ENCODE measurements around the gene RNF31. TPM values are rescaled to one million over a fixed set of nuclear protein-coding genes. Genes with fewer than 3 reads are reported as not detected.

The RNF31 gene
- polyA plus RNA-seq, 1 of the 3 experiments (the other 2 are of a cell fraction), result 19.2 TPM

DNA sequence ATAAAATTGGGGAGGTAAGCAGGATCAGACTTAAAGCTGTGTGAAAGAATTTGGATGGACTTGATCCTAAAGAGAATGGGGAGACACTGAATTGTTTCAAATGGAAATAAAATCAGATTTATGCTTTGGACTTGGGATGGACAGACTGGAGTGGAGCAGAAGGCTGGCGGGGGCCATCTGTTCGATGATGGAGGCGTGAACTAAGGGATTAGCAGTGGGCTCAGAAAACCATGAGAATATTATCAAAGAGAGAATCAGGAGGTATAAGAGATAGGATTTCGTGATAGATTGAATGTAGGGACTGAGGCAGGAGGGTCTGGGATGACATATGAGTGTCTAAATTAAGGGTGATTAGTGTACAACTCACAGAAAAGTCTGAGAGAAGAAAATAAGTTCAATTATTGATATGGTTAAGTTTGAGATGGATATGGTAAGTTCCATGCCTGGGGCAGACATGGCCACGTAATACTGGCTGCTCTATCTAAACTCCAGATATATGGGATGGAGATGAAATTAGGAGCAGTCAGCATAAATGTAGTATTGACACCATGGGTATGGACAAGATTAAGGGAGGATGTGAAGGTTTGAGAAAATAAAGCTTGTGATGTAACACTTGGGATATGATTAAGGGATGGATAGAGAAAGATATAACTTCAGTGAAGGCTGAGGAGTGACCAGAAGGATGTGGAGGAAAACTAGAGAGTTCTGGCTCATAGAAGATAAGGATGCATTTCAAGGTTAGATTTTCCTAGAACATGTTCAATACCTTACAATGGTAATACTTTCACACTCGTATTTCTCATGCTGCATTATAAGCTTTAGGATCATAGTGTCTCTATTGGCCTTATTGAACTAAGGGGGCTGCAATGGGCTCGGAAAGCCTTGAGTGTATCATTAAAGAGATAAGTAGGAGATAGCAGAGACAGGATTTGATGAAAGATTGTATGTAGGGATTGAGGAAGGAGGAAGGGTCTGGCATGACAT, 57.2 kb downstream of the RNF31 start:
- Histone ChIP-seq H3K27me3 (ENCODE audit: insufficient read depth) (no peaks in the 10 kb centered on the region), H3K4me3 (ENCODE audit: low read depth in 2 of 2, low read length in 1 of 2) (no peak overlapping the region), H4K20me1 (ENCODE audit: insufficient read depth) (no peaks in the 10 kb centered on the region), H3K9ac (no peak overlapping the region), H3K4me1 (ENCODE audit: control insufficient read depth in 1 of 2, insufficient read depth in 2 of 2, low read depth in 1 of 2, low read length in 1 of 2) (no peaks in the 10 kb centered on the region), H3K9me3 (no peaks in the 10 kb centered on the region), H3K36me3 (replicated peaks in 1 of 2; ENCODE audit: control insufficient read depth in 1 of 2, insufficient read depth in 2 of 2, low read length in 1 of 2) (peaks cover 35 to 57% of the 10 kb centered on the region in 2 experiments), H3K79me2 (ENCODE audit: insufficient read depth) (peaks cover 17% of the 10 kb centered on the region; the same call in 1 of the 2 replicates), H3F3A (replicated peaks; ENCODE audit: insufficient read depth) (no peaks in the 10 kb centered on the region), H3K4me2 (no peak overlapping the region), H3K9me2 (no peaks in the 10 kb centered on the region), H2AFZ (ENCODE audit: low read depth) (no peak overlapping the region), H3K27ac (ENCODE audit: low read depth in 2 of 2, low read length in 1 of 2) (no peak overlapping the region)
- ChIA-PET CTCF (interaction anchor here (1.8 kb wide), 1 partner anchor 43 kb away, joined by 4 read pairs; the partner anchor contains the start of gene IRF9), POLR2A (interaction anchor here (1.6 kb wide), 1 partner anchor 9 kb away, joined by 5 read pairs; the partner anchor contains the start of gene TM9SF1)
- WGBS (ENCODE audit: low lambda C conversion rate), result 96% methylated on average over 7 of the region's 7 CpGs
- no peak for DNase-seq
- TF ChIP-seq, protein P1, sequence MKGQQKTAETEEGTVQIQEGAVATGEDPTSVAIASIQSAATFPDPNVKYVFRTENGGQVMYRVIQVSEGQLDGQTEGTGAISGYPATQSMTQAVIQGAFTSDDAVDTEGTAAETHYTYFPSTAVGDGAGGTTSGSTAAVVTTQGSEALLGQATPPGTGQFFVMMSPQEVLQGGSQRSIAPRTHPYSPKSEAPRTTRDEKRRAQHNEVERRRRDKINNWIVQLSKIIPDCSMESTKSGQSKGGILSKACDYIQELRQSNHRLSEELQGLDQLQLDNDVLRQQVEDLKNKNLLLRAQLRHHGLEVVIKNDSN (IDR thresholded peaks at IDR 0.05; ENCODE audit: borderline replicate concordance, low read depth), result no peak
- TF ChIP-seq SMC3 (IDR thresholded peaks at IDR 0.05; ENCODE audit: low read depth, low read length) (no peak), GATA2 (CRISPR knock-in tag; IDR thresholded peaks at IDR 0.05) (no peak), NRF1 (IDR thresholded peaks at IDR 0.05; ENCODE audit: low read depth, low read length) (no peak), MEF2A (IDR thresholded peaks at IDR 0.05; ENCODE audit: borderline replicate concordance, low read depth) (no peak), RCOR1 (IDR thresholded peaks at IDR 0.05; ENCODE audit: low read length) (no peak), FOXJ3 (CRISPR knock-in tag; IDR thresholded peaks at IDR 0.05) (no peak), SIN3A (IDR thresholded peaks at IDR 0.05; ENCODE audit: borderline replicate concordance, low read depth, low read length) (no peak), ELF1 (IDR thresholded peaks at IDR 0.05) (no peak), EZH2phosphoT487 (IDR thresholded peaks at IDR 0.05; ENCODE audit: borderline replicate concordance, low read depth) (no peak), POLR2AphosphoS5 (IDR thresholded peaks at IDR 0.05; ENCODE audit: low read depth, low read length) (no peak), MXI1 (IDR thresholded peaks at IDR 0.05; ENCODE audit: low read depth, low read length) (no peak), EP300 (IDR thresholded peaks at IDR 0.05; ENCODE audit: borderline replicate concordance in 1 of 2, low read depth in 1 of 2, low read length in 1 of 2) (no peak)
- TF ChIP-seq, protein P2, sequence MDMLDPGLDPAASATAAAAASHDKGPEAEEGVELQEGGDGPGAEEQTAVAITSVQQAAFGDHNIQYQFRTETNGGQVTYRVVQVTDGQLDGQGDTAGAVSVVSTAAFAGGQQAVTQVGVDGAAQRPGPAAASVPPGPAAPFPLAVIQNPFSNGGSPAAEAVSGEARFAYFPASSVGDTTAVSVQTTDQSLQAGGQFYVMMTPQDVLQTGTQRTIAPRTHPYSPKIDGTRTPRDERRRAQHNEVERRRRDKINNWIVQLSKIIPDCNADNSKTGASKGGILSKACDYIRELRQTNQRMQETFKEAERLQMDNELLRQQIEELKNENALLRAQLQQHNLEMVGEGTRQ (IDR thresholded peaks at IDR 0.05; ENCODE audit: borderline replicate concordance, low read depth, low read length), result no peak
- TF ChIP-seq, protein P3, sequence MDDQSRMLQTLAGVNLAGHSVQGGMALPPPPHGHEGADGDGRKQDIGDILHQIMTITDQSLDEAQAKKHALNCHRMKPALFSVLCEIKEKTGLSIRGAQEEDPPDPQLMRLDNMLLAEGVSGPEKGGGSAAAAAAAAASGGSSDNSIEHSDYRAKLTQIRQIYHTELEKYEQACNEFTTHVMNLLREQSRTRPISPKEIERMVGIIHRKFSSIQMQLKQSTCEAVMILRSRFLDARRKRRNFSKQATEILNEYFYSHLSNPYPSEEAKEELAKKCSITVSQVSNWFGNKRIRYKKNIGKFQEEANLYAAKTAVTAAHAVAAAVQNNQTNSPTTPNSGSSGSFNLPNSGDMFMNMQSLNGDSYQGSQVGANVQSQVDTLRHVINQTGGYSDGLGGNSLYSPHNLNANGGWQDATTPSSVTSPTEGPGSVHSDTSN (IDR thresholded peaks at IDR 0.05), result no peak

All from SK-N-SH (cell line).